Measurements from ENCODE around the gene PDSS2. TPM values are rescaled to one million over a fixed set of nuclear protein-coding genes. Genes with fewer than 3 reads are reported as not detected.

Gene PDSS2
- total RNA-seq, 3 donors from 2014 or later (not counting 1 experiment from before 2014, with no cell fraction given): 11.2 to 15.5 (median 14.2) TPM

DNA sequence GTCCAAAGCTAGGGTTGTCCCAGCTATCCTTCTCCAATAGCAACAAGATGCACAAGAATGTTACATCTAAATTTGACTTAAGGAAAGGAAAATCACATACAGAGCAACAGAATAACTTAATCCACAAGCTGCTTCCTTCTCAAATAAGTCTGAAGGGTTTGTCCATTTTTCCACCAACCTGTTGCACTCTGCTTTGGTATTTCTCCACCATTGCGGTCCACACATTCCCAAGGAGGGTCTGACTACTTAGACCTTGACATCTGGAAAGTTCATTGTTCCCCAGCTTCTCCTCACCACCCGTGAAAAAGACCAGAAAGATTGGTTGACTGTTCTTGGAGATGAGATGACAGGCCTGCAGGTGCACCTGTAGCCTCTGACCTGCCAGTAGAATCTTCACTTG is 72.5 kb downstream of the PDSS2 start:
- Mint-ChIP-seq H3K4me1 (peaks cover 0 to 15% of the 10 kb centered on the region in 2 donors), H3K9me3 (no peaks in the 10 kb centered on the region), H3K27ac (no peak overlapping the region), H3K36me3 (no peaks in the 10 kb centered on the region), H3K4me3 (no peak overlapping the region), H3K27me3 (ENCODE audit: low read depth in 2 of 2) (no peaks in the 10 kb centered on the region)
- H3K9me3 ChIP-seq (ENCODE audit: control insufficient read depth, insufficient read depth, low read length): no peaks in the 10 kb centered on the region
- intact Hi-C loops (cut with micrococcal nuclease): no loop called here
- TF ChIP-seq, protein P1, sequence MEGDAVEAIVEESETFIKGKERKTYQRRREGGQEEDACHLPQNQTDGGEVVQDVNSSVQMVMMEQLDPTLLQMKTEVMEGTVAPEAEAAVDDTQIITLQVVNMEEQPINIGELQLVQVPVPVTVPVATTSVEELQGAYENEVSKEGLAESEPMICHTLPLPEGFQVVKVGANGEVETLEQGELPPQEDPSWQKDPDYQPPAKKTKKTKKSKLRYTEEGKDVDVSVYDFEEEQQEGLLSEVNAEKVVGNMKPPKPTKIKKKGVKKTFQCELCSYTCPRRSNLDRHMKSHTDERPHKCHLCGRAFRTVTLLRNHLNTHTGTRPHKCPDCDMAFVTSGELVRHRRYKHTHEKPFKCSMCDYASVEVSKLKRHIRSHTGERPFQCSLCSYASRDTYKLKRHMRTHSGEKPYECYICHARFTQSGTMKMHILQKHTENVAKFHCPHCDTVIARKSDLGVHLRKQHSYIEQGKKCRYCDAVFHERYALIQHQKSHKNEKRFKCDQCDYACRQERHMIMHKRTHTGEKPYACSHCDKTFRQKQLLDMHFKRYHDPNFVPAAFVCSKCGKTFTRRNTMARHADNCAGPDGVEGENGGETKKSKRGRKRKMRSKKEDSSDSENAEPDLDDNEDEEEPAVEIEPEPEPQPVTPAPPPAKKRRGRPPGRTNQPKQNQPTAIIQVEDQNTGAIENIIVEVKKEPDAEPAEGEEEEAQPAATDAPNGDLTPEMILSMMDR (IDR thresholded peaks at IDR 0.05): no peak
- no peaks in the 10 kb centered on the region for H3K36me3 ChIP-seq (ENCODE audit: control insufficient read depth, insufficient read depth, low read length)
- DNase-seq: no peak
- H3K27ac ChIP-seq (ENCODE audit: low read length): no peak overlapping the region
- no peak overlapping the region for H3K4me3 ChIP-seq (ENCODE audit: low read length)
- ATAC-seq: no peak
- no peaks in the 10 kb centered on the region for H3K27me3 ChIP-seq (ENCODE audit: control insufficient read depth, insufficient read depth, low read length)
- WGBS (ENCODE audit: insufficient coverage): 100% methylated on average over 2 of the region's 2 CpGs
- H3K4me1 ChIP-seq (ENCODE audit: control insufficient read depth, insufficient read depth, low read length): no peaks in the 10 kb centered on the region

DNA sequence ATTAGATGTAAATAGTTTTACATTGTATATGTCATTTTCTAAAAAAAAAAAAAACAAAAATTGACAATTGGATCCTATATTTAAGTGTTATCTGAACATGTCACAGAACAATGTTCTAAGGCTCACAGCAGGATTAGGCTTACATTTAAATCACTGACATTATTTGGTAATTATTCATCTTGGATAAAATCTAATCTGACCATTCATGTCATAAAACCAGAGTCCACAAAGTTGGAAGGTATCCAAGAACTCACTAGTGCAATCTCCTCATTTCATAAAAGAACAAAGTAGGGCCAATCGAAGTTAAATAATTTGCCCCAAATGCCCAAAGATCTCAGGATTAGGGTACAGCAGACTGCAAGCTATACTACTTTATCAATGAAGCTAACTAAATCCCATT is 73.0 kb downstream of the PDSS2 start:
- Histone ChIP-seq H3K36me3 (ENCODE audit: control insufficient read depth, insufficient read depth, low read length) (no peaks in the 10 kb centered on the region), H3K27ac (ENCODE audit: low read length) (no peak overlapping the region), H3K27me3 (ENCODE audit: control insufficient read depth, insufficient read depth, low read length) (no peaks in the 10 kb centered on the region), H3K4me3 (ENCODE audit: low read length) (no peak overlapping the region), H3K9me3 (ENCODE audit: control insufficient read depth, insufficient read depth, low read length) (no peaks in the 10 kb centered on the region), H3K4me1 (ENCODE audit: control insufficient read depth, insufficient read depth, low read length) (no peaks in the 10 kb centered on the region)
- ATAC-seq: no peak
- Mint-ChIP-seq H3K9me3 (no peaks in the 10 kb centered on the region), H3K4me3 (no peak overlapping the region), H3K4me1 (peaks cover 0 to 15% of the 10 kb centered on the region in 2 donors), H3K36me3 (no peaks in the 10 kb centered on the region), H3K27me3 (ENCODE audit: low read depth in 2 of 2) (no peaks in the 10 kb centered on the region), H3K27ac (no peak overlapping the region)
- intact Hi-C loops (cut with micrococcal nuclease): no loop called here
- TF ChIP-seq, protein P1 (IDR thresholded peaks at IDR 0.05): no peak
- 100% methylated on average over 1 of the region's 1 CpG for WGBS (ENCODE audit: insufficient coverage)
- DNase-seq: no peak

DNA sequence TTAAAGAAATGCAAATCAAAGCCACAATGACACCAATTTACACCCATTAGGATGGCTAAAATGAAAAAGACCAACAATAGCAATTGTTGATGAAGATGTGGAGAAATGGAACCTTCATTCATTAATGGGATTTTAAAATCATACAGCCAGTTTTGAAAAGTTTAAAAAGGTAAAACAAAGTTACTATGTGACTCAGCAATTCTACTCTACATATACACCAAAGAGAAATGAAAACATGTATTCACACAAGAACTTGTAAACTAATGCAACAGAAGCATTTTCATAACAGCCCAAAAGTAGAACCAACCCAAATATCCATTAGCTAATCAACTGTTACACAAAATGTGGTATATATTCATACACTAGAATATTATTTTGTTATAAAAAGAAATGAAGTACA is 75.7 kb downstream of the PDSS2 start:
- no peak overlapping the region for H3K4me3 ChIP-seq (ENCODE audit: low read length)
- no peaks in the 10 kb centered on the region for H3K9me3 ChIP-seq (ENCODE audit: control insufficient read depth, insufficient read depth, low read length)
- Mint-ChIP-seq H3K27ac (no peak overlapping the region), H3K9me3 (no peaks in the 10 kb centered on the region), H3K4me3 (no peak overlapping the region), H3K27me3 (ENCODE audit: low read depth in 2 of 2) (no peaks in the 10 kb centered on the region), H3K4me1 (peaks cover 0 to 5% of the 10 kb centered on the region in 2 donors), H3K36me3 (no peaks in the 10 kb centered on the region)
- ATAC-seq (no peak), DNase-seq (no peak)
- no peak overlapping the region for H3K27ac ChIP-seq (ENCODE audit: low read length)
- H3K36me3 ChIP-seq (ENCODE audit: control insufficient read depth, insufficient read depth, low read length): no peaks in the 10 kb centered on the region
- TF ChIP-seq, protein P1 (IDR thresholded peaks at IDR 0.05): no peak
- intact Hi-C loops (cut with micrococcal nuclease): no loop called here
- H3K27me3 ChIP-seq (ENCODE audit: control insufficient read depth, insufficient read depth, low read length): no peaks in the 10 kb centered on the region
- H3K4me1 ChIP-seq (ENCODE audit: control insufficient read depth, insufficient read depth, low read length): no peaks in the 10 kb centered on the region

DNA sequence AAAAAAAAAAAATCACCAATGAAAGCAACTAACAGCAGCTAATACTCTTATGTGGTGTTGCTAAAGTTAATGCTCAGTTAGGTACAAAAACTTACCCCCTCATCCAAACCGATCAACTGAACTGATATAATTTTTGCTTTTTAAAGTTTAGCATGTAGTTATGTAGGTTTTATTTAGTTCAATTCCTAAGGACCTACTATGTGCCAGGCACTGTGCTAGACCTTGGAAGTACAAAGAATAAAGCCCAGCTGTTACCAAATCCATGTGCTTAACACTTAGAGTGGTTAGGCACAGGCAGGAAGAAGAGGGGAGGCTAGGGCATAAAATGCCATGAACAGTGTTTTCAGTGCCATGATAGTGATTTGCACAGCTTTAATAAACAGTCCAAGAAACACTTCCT is 85.1 kb downstream of the PDSS2 start:
- Mint-ChIP-seq H3K36me3 (no peaks in the 10 kb centered on the region), H3K27ac (no peak overlapping the region), H3K9me3 (no peaks in the 10 kb centered on the region), H3K27me3 (ENCODE audit: low read depth in 2 of 2) (no peaks in the 10 kb centered on the region), H3K4me1 (peaks cover 0 to 17% of the 10 kb centered on the region in 2 donors), H3K4me3 (no peak overlapping the region)
- H3K27ac ChIP-seq (ENCODE audit: low read length): no peak overlapping the region
- no peak overlapping the region for H3K4me3 ChIP-seq (ENCODE audit: low read length)
- no peaks in the 10 kb centered on the region for H3K4me1 ChIP-seq (ENCODE audit: control insufficient read depth, insufficient read depth, low read length)
- H3K9me3 ChIP-seq (ENCODE audit: control insufficient read depth, insufficient read depth, low read length): peaks cover 3% of the 10 kb centered on the region
- no peaks in the 10 kb centered on the region for H3K27me3 ChIP-seq (ENCODE audit: control insufficient read depth, insufficient read depth, low read length)
- ATAC-seq (no peak), DNase-seq (no peak)
- WGBS (ENCODE audit: insufficient coverage): no CpG with 5 or more reads among the region's 1 CpG
- TF ChIP-seq, protein P1 (IDR thresholded peaks at IDR 0.05): no peak
- intact Hi-C loops (cut with micrococcal nuclease): no loop called here
- H3K36me3 ChIP-seq (ENCODE audit: control insufficient read depth, insufficient read depth, low read length): no peaks in the 10 kb centered on the region
